HEK293 (cell line): ENCODE measurements around the gene MVB12B.

Experiments
- KLF10 ChIP-seq: fragments of 450-650 bp; IDR thresholded peaks from 2 replicates; pipeline ENCODE4 v1.5.1; 2018; ENCODE audit warnings: missing biosample characterization, mild to moderate bottlenecking, missing genetic modification characterization
- MYNN ChIP-seq: fragments of 450-650 bp; formaldehyde crosslinking; IDR thresholded peaks from 2 replicates; pipeline ENCODE4 v1.5.1; 2016; ENCODE audit warnings: missing biosample characterization, missing genetic modification characterization, borderline replicate concordance
- REPIN1 ChIP-seq: fragments of 450-650 bp; formaldehyde crosslinking; IDR thresholded peaks from 2 replicates; pipeline ENCODE4 v1.5.1; 2017; ENCODE audit warnings: missing biosample characterization, missing genetic modification characterization, low read depth
- ZNF114 ChIP-seq: fragments of 450-650 bp; formaldehyde crosslinking; IDR thresholded peaks from 2 replicates; pipeline ENCODE4 v1.5.0; 2017; ENCODE audit warnings: missing biosample characterization, missing genetic modification characterization
- ZNF214 ChIP-seq: fragments of 450-650 bp; formaldehyde crosslinking; IDR thresholded peaks from 2 replicates; pipeline ENCODE4 v1.5.1; 2017; ENCODE audit warnings: missing biosample characterization, mild to moderate bottlenecking, missing genetic modification characterization, borderline replicate concordance
- ZNF48 ChIP-seq: fragments of 450-650 bp; formaldehyde crosslinking; IDR thresholded peaks from 2 replicates; pipeline ENCODE4 v1.5.1; 2016; ENCODE audit warnings: missing biosample characterization, missing genetic modification characterization
- ZNF621 ChIP-seq: fragments of 450-650 bp; formaldehyde crosslinking; IDR thresholded peaks from 2 replicates; pipeline ENCODE4 v1.5.1; 2017; ENCODE audit warnings: missing biosample characterization, missing genetic modification characterization
- ZNF677 ChIP-seq: fragments of 450-650 bp; IDR thresholded peaks from 2 replicates; pipeline ENCODE4 v1.5.0; 2018; ENCODE audit warnings: missing biosample characterization, mild to moderate bottlenecking, missing genetic modification characterization, moderate library complexity
- ZNF837 ChIP-seq: fragments of 450-650 bp; formaldehyde crosslinking; IDR thresholded peaks from 2 replicates; pipeline ENCODE4 v1.5.1; 2016; ENCODE audit warnings: missing biosample characterization, missing genetic modification characterization
- TF ChIP-seq, protein P1 (sequence below): fragments of 450-650 bp; formaldehyde crosslinking; IDR thresholded peaks from 2 replicates; pipeline ENCODE4 v1.5.1; 2016; ENCODE audit warnings: missing biosample characterization, missing genetic modification characterization
- TF ChIP-seq, protein P2 (sequence below): fragments of 450-650 bp; formaldehyde crosslinking; IDR thresholded peaks from 2 replicates; pipeline ENCODE4 v1.5.1; 2016; ENCODE audit warnings: missing biosample characterization, missing genetic modification characterization

DNA sequence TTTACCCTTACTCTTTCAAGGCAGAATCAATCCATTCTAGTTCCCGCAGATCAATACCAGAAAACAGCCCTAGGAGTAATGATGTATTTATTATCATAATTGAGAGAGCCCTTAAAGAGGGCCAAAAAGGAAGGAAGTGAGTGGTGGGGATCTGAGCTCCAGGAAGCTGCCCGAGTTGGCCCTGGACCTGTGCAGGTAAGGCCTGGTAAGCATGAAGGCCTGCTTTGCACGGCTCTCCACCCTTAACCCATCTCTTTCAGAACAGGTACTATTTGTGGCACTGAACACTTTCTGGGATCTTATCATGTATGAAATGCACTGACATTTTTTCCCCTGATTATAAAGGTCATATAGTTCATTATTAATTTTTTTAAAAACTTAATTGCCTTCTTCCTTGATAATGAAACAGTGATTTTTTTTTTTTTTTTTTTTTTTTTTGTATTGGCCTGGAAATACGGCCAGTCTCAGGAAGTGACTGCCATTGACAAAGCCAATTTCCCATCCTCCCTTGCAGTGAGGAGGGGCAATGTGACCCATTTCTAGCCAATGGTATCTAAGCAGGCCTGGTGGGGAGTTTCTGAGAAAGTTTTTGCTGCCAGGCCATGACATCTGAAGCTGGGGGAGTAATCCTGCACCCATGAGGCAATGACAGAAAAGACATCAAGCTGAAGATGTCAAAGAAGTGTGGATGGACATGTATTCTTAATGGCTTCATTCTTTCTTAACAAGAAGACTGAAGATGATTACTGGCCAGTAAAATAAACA lies 6.3 kb upstream of the MVB12B start:
- TF ChIP-seq, protein P1, sequence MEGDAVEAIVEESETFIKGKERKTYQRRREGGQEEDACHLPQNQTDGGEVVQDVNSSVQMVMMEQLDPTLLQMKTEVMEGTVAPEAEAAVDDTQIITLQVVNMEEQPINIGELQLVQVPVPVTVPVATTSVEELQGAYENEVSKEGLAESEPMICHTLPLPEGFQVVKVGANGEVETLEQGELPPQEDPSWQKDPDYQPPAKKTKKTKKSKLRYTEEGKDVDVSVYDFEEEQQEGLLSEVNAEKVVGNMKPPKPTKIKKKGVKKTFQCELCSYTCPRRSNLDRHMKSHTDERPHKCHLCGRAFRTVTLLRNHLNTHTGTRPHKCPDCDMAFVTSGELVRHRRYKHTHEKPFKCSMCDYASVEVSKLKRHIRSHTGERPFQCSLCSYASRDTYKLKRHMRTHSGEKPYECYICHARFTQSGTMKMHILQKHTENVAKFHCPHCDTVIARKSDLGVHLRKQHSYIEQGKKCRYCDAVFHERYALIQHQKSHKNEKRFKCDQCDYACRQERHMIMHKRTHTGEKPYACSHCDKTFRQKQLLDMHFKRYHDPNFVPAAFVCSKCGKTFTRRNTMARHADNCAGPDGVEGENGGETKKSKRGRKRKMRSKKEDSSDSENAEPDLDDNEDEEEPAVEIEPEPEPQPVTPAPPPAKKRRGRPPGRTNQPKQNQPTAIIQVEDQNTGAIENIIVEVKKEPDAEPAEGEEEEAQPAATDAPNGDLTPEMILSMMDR (tag by site-specific recombination), result no peak
- TF ChIP-seq ZNF48 (tag by site-specific recombination) (no peak), ZNF621 (tag by site-specific recombination) (no peak), KLF10 (no peak), ZNF214 (tag by site-specific recombination) (no peak), ZNF114 (no peak), ZNF677 (no peak), REPIN1 (tag by site-specific recombination) (no peak), MYNN (tag by site-specific recombination) (no peak), ZNF837 (tag by site-specific recombination) (no peak)
- TF ChIP-seq, protein P2, sequence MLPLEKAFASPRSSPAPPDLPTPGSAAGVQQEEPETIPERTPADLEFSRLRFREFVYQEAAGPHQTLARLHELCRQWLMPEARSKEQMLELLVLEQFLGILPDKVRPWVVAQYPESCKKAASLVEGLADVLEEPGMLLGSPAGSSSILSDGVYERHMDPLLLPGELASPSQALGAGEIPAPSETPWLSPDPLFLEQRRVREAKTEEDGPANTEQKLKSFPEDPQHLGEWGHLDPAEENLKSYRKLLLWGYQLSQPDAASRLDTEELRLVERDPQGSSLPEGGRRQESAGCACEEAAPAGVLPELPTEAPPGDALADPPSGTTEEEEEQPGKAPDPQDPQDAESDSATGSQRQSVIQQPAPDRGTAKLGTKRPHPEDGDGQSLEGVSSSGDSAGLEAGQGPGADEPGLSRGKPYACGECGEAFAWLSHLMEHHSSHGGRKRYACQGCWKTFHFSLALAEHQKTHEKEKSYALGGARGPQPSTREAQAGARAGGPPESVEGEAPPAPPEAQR, result no peak
